GM12878 (cell line): ENCODE measurements around the gene TLE2. TPM values are rescaled to one million over a fixed set of nuclear protein-coding genes. Genes with fewer than 3 reads are reported as not detected.

ENCODE experiments used
- BCL3 ChIP-seq: IDR thresholded peaks from 2 replicates; pipeline ENCODE4 v1.6.1; 2011; ENCODE audit warnings: borderline replicate concordance, low read depth, mild to moderate bottlenecking, moderate library complexity, low read length; ENCODE audit not compliant: insufficient read depth, poor library complexity, severe bottlenecking
- EGR1 ChIP-seq, 2 experiments: IDR thresholded peaks; 1 replicate in 1 of 2; 2 replicates in 1 of 2; pipeline ENCODE4 v1.6.1; 2011 to 2012; ENCODE audit warnings: low read depth in 2 of 2, low read length in 2 of 2, borderline replicate concordance in 1 of 2, mild to moderate bottlenecking in 1 of 2, moderate library complexity in 1 of 2
- ELK1 ChIP-seq: IDR thresholded peaks from 2 replicates; pipeline ENCODE4 v1.6.1; 2012; ENCODE audit warnings: low read depth, low read length, improper control_type of control experiment
- EP300 ChIP-seq, 2 experiments: fragments of 150-350 bp in 1 of 2; IDR thresholded peaks; 2 replicates each; pipeline ENCODE4 v1.6.1; 2011 to 2012; ENCODE audit warnings: low read depth in 2 of 2, low read length in 2 of 2, borderline replicate concordance in 1 of 2, improper control_type of control experiment in 1 of 2, inconsistent platforms in 1 of 2; ENCODE audit not compliant: control insufficient read depth in 1 of 2
- GABPA ChIP-seq: IDR thresholded peaks from 2 replicates; pipeline ENCODE4 v1.6.1; 2014; ENCODE audit warnings: antibody characterized with exemption, low read depth, mild to moderate bottlenecking, inconsistent platforms
- HSF1 ChIP-seq: fragments of 150-350 bp; IDR thresholded peaks from 2 replicates; pipeline ENCODE4 v1.6.1; 2014; ENCODE audit warnings: mild to moderate bottlenecking, low read depth, low read length
- KDM1A ChIP-seq: fragments of 200-600 bp; sonication (generic); IDR thresholded peaks from 2 replicates; pipeline ENCODE4 v1.6.1; 2016; ENCODE audit warnings: borderline replicate concordance
- MYB ChIP-seq: fragments of 150-350 bp; IDR thresholded peaks from 2 replicates; pipeline ENCODE4 v1.6.1; 2014; ENCODE audit warnings: mild to moderate bottlenecking, low read depth, low read length, borderline replicate concordance
- NRF1 ChIP-seq: conservative IDR thresholded peaks from 2 replicates; pipeline ENCODE4 v1.6.1; 2011; ENCODE audit warnings: mild to moderate bottlenecking, low read depth, low read length, improper control_type of control experiment
- POLR2AphosphoS2 ChIP-seq: IDR thresholded peaks from 2 replicates; pipeline ENCODE4 v1.6.1; 2011; ENCODE audit warnings: low read depth, mild to moderate bottlenecking, low read length, improper control_type of control experiment, moderate library complexity
- RFX5 ChIP-seq: IDR thresholded peaks from 2 replicates; pipeline ENCODE4 v1.6.1; 2011; ENCODE audit warnings: low read depth, low read length, improper control_type of control experiment
- SIN3A ChIP-seq: IDR thresholded peaks from 2 replicates; pipeline ENCODE4 v1.6.1; 2012; ENCODE audit warnings: low read depth, low read length, improper control_type of control experiment
- TCF7 ChIP-seq: IDR thresholded peaks from 2 replicates; pipeline ENCODE4 v1.6.1; 2014; ENCODE audit warnings: antibody characterized with exemption, borderline replicate concordance
- ZBTB4 ChIP-seq: fragments of 450-650 bp; formaldehyde crosslinking; IDR thresholded peaks from 2 replicates; pipeline ENCODE4 v1.4.0; 2022; ENCODE audit warnings: mild to moderate bottlenecking, moderate library complexity
- ZNF592 ChIP-seq: fragments of 450-650 bp; IDR thresholded peaks from 2 replicates; pipeline ENCODE4 v1.6.1; 2017; ENCODE audit warnings: mild to moderate bottlenecking, moderate library complexity
- polyA plus RNA-seq, 11 experiments: library from polyadenylated mRNA; depleted of rRNA in 4 of 11; unstranded in 6 of 11; stranded (reverse) in 5 of 11; fragments of >200 nt; fragmentation: Nextera tagmentation in 4 of 11; fragmentation: Illumina TruSeq in 1 of 11; extraction: Ambion mirVana in 4 of 11; extraction: Trizol in 1 of 11; gene quantifications; 1 replicate in 1 of 11; 2 replicates in 10 of 11; pipeline versions ENCODE4 v1.2.1 to v1.2.3, GENCODE V29; 2011 to 2016; ENCODE audit warnings: inconsistent platforms in 2 of 11, missing spikeins in 2 of 11, low read depth in 1 of 11
- total RNA-seq, 4 experiments: library from RNA; depleted of rRNA in 3 of 4; stranded (reverse); fragments of >200 nt in 3 of 4; fragmentation: Illumina TruSeq in 1 of 4; extraction: Trizol in 1 of 4; gene quantifications; 2 replicates each; pipeline versions ENCODE4 v1.2.1 to v1.2.3, GENCODE V29; 2013 to 2021

Gene TLE2
- total and polyA plus RNA-seq, 10 of the 15 experiments (the other 5 are each of a cell fraction or from before 2014, with no cell fraction given): 0.05 to 0.21 (median 0.11) TPM; not detected in 5

- TF ChIP-seq HSF1 (no peak), NRF1 (no peak), ZNF592 (no peak), EGR1 (IDR thresholded peaks at IDR 0.05; ENCODE audit: borderline replicate concordance in 1 of 2, low read depth in 2 of 2, low read length in 2 of 2) (no peak), SIN3A (no peak), ELK1 (no peak), MYB (no peak), ZBTB4 (CRISPR knock-in tag) (0 out of 2 replicates have a peak, but pooled peaks have one; percentile 30), KDM1A (no peak), TCF7 (no peak), EP300 (IDR thresholded peaks at IDR 0.05; ENCODE audit: borderline replicate concordance in 1 of 2, control insufficient read depth in 1 of 2, low read depth in 2 of 2, low read length in 2 of 2) (no peak), RFX5 (peak; percentile 94), POLR2AphosphoS2 (no peak), BCL3 (no peak), GABPA (no peak)
Measured at GRCh38 chr19:3035542-3036118, 6.5 kb upstream of the TLE2 start (continued).
